GM19193 (cell line): ENCODE results near the gene DYNC1I1.

ENCODE experiments used
- POLR2A ChIP-seq: IDR thresholded peaks from 4 replicates; pipeline ENCODE4 v1.6.1; 2011; ENCODE audit not compliant: insufficient read depth, insufficient read length; ENCODE audit errors: extremely low read depth

DYNC1I1 gene

DNA sequence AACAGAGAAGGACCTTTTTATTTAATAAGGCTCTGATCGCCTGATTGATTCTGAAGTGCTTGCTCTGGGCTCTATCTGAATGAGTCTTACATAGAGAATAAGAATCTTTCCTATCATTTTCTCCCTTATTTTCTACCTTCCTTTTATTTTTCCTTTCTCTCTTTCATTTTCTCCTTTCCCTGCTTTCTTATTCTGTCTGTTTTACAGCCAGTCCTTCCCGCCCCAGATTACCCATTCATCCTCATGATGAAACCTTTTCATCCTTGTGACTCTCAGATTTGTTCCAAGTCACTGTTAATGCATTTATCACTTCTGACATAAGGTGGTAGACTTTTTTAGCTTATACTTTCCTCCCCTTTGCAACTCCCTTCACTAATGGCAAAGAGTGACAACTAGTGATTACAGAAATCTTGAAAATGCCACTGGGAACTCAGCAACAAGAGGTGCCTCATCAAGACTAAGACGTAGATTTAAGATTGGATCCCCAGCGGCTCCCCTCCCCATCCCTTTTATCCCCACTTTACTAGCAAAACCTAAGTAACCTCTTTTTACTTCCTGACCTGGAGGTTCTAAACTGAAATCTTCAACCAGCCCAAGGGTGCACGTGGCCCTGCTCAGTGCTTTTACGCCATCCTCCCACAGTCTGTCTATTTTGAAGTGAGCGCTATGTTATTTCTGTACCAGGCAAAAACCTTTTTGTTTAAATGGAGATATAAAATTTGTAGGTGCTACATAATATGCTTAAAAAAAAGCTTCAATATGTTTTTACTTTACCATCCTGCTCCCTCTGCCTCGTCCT is 179.8 kb downstream of the DYNC1I1 start:
- TF ChIP-seq POLR2A = no peak

DNA sequence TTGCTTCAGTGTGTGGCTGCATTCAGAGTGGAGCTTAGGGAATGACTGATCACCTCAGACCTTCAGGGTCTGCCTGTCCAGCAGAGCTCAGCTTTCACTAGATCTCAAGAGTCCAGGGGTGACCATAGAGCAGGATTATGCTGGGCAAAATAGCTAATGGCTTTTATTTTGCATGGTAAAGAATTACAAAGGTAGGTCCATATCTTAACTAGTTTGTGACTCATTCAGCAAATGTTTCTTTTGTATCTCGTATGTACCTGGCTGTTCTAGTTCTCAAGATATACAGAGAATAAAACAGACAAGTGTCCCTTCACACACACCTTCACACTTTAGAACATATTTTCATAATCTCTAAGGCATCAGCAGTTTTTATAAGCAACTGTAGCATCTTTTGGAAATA is 180.5 kb downstream of the DYNC1I1 start:
- no peak for TF ChIP-seq POLR2A

DNA sequence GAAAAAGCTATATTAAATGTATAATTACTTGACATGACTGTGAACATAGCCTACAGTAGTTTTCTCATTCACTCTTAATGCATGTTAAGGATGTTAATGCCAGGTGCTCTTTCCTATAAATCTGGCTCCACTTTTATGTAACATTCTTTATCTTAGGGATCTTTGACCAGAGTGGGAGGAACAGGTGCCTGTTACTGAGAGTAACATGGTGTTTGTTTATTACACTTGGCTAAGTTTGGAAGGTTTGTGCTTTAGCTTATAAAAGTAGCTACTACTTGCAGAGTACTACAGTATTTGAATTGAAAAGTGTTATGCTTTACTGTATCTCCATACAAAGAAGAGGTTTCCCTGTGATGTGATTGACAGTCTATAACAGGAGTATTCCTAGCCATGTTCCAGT is 183.4 kb downstream of the DYNC1I1 start:
- TF ChIP-seq POLR2A = no peak

- no peak for TF ChIP-seq POLR2A
Observed at GRCh38 chr7:95957510-95957909, 185.2 kb downstream of the DYNC1I1 start.

GRCh38 chr7:95960706-95961244 is 188.4 kb downstream of the DYNC1I1 start:
- TF ChIP-seq POLR2A = no peak

GRCh38 chr7:95963446-95963990 is 191.2 kb downstream of the DYNC1I1 start:
- no peak for TF ChIP-seq POLR2A

DNA sequence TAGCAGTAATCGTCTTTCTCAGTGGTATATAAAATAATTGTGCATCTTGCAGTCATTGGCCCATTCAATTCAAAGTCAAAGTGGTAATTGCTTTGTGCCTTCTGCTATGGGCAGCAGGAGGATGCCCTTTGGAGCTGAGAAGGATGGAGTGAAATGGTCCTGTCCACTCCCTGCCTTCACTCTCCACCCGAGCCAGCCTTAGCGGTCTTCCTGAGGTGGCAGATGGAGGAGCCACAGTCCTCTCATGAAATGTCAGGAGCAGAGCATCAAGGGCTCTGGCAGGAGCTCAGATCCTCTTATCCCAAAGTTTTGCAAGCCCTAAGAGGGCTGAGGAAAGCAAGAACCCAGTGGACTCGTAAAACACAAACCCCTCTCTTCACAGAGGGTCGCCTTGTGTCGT is 199.4 kb downstream of the DYNC1I1 start:
- TF ChIP-seq POLR2A = no peak

GRCh38 chr7:95972523-95972922 is 200.2 kb downstream of the DYNC1I1 start:
- TF ChIP-seq POLR2A = no peak

- TF ChIP-seq POLR2A = no peak
Observed at GRCh38 chr7:95974108-95974507, 201.8 kb downstream of the DYNC1I1 start.

- no peak for TF ChIP-seq POLR2A
Observed at GRCh38 chr7:95976369-95977060, 204.2 kb downstream of the DYNC1I1 start.

DNA sequence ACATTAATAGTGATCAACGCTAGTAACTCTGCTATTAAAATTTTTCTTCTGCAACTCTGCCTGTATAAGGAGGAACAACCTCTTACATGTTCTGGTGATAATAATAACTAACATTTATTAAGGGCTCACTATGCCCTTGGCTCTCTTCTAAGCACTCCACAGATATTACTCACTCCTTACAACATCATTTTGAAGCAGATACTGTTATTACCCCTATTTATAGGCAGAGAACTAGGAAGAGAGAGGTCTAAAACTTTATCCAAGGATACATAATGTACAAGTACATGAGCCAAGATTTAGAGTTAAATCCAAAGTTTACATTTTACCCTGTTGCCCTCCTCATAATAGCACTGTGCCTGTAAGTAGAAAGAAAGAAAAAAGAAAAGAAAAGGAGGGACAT is 205.6 kb downstream of the DYNC1I1 start:
- no peak for TF ChIP-seq POLR2A

- TF ChIP-seq POLR2A = no peak
Observed at GRCh38 chr7:95980167-95980566, 207.8 kb downstream of the DYNC1I1 start.

- no peak for TF ChIP-seq POLR2A
Observed at GRCh38 chr7:95980706-95981105, 208.4 kb downstream of the DYNC1I1 start.

DNA sequence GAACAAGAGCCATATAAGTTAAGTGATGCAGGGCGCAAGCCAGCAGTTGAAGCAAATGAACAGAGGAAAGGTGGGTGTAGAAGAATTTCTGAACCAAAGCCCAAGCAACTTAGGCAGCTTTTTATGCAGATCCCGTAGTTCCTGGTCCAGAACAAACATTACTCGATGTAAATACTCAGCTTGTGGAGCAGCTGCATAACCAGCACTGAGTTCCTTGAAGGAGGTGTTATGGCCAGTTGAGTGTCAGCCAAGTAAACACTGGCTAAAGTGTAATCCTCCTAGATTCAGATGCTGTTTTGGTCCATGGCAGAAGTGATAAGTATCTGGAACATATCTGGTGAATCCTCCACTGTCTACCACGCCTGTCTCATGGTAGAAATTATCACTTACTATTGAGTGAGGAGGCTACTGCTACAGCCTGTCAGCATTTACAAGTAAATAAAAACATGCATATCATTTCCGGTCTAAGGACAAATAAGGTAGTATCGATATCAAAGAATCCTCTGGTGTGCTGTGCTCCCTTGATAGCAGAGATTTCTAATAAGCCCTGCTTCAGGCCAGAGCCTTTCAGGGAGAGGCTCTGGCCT is 213.9 kb downstream of the DYNC1I1 start:
- no peak for TF ChIP-seq POLR2A

DNA sequence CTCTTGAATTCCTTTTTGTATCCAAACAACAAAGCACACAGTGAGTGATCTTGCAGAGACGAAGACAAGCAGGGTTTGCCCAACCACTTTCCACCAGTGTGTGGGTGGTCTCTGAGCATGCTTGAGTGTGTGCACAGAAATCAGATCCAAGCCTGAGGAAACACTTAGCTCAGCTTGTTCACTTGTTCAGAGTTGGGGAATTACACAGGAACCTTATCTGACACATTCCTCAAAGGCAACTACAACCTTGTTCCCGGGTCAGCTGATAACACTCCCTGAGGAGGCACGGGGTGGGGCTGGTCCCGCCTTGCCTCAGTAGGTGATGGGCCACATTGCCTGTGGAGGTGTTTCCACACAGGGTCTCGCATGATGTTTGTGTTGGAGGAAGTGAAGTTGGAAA is 216.9 kb downstream of the DYNC1I1 start:
- TF ChIP-seq POLR2A = no peak
